Osteocyte (in vitro differentiated cells): ENCODE data around the gene RAD51B. TPM values are rescaled to one million over a fixed set of nuclear protein-coding genes. Genes with fewer than 3 reads are reported as not detected.

Source experiments
- DNase-seq: peaks from one replicate; pipeline ENCODE4 v3.0.0; 2021; ENCODE audit warnings: mixed read lengths; ENCODE audit not compliant: unreplicated experiment; ENCODE audit errors: extremely low spot score
- H3K27ac Mint-ChIP-seq: one replicate; pipeline ENCODE4 v1.8.0; 2021; ENCODE audit warnings: mild to moderate bottlenecking, mixed read lengths; ENCODE audit not compliant: unreplicated experiment
- H3K27me3 Mint-ChIP-seq: one replicate; pipeline ENCODE4 v1.8.0; 2021; ENCODE audit warnings: mixed read lengths; ENCODE audit not compliant: unreplicated experiment
- H3K36me3 Mint-ChIP-seq: one replicate; pipeline ENCODE4 v1.8.0; 2021; ENCODE audit warnings: mixed read lengths; ENCODE audit not compliant: unreplicated experiment
- H3K4me1 Mint-ChIP-seq: one replicate; pipeline ENCODE4 v1.8.0; 2021; ENCODE audit warnings: mixed read lengths; ENCODE audit not compliant: unreplicated experiment
- H3K4me3 Mint-ChIP-seq: one replicate; pipeline ENCODE4 v1.8.0; 2021; ENCODE audit warnings: mild to moderate bottlenecking, moderate library complexity, mixed read lengths; ENCODE audit not compliant: unreplicated experiment
- H3K9me3 Mint-ChIP-seq: one replicate; pipeline ENCODE4 v1.8.0; 2021; ENCODE audit warnings: mixed read lengths; ENCODE audit not compliant: unreplicated experiment
- CTCF ChIP-seq: fragments of 200-600 bp; sonication (generic); IDR thresholded peaks from 2 replicates; pipeline ENCODE4 v1.5.0; 2021; ENCODE audit warnings: antibody characterized with exemption, mild to moderate bottlenecking, moderate library complexity
- total RNA-seq: library from RNA; stranded (reverse); gene quantifications from 2 replicates; pipeline ENCODE4 v1.2.1, GENCODE V29; 2021

RAD51B gene
- total RNA-seq, 1 donor from 2014 or later, result 12.7 TPM

- Mint-ChIP-seq H3K36me3 (peaks cover 2% of the 10 kb centered on the region), H3K27me3 (no peaks in the 10 kb centered on the region), H3K4me3 (no peak overlapping the region), H3K27ac (peak overlapping the region; percentile 92), H3K9me3 (no peaks in the 10 kb centered on the region), H3K4me1 (peaks cover 75% of the 10 kb centered on the region)
- no peak for TF ChIP-seq CTCF
- DNase-seq, result no peak
Measured at GRCh38 chr14:68683326-68683725, 863.7 kb downstream of the RAD51B start.

GRCh38 chr14:68684466-68685418, 865.2 kb downstream of the RAD51B start:
- Mint-ChIP-seq H3K4me1 (peaks cover 87% of the 10 kb centered on the region), H3K27me3 (no peaks in the 10 kb centered on the region), H3K27ac (peak overlapping the region; percentile 48), H3K4me3 (no peak overlapping the region), H3K36me3 (peaks cover 2% of the 10 kb centered on the region), H3K9me3 (no peaks in the 10 kb centered on the region)
- DNase-seq, result no peak
- TF ChIP-seq CTCF, result no peak

- Mint-ChIP-seq H3K4me3 (no peak overlapping the region), H3K27me3 (no peaks in the 10 kb centered on the region), H3K4me1 (peaks cover 92% of the 10 kb centered on the region), H3K9me3 (no peaks in the 10 kb centered on the region), H3K27ac (peak overlapping the region; percentile 70), H3K36me3 (peaks cover 2% of the 10 kb centered on the region)
- no peak for TF ChIP-seq CTCF
- DNase-seq, result no peak
Measured at GRCh38 chr14:68685419-68686204, 866.0 kb downstream of the RAD51B start.

GRCh38 chr14:68686205-68686465, 866.6 kb downstream of the RAD51B start:
- no peaks in the 10 kb centered on the region for H3K27me3 Mint-ChIP-seq
- peaks cover 86% of the 10 kb centered on the region for H3K4me1 Mint-ChIP-seq
- H3K9me3 Mint-ChIP-seq, result no peaks in the 10 kb centered on the region
- H3K4me3 Mint-ChIP-seq, result no peak overlapping the region
- H3K36me3 Mint-ChIP-seq, result peaks cover 2% of the 10 kb centered on the region
- TF ChIP-seq CTCF, result no peak
- peak overlapping the region; percentile 70 for H3K27ac Mint-ChIP-seq
- DNase-seq, result no peak

GRCh38 chr14:68686724-68687123, 867.1 kb downstream of the RAD51B start:
- TF ChIP-seq CTCF, result no peak
- Mint-ChIP-seq H3K36me3 (peaks cover 2% of the 10 kb centered on the region), H3K27me3 (no peaks in the 10 kb centered on the region), H3K4me3 (no peak overlapping the region), H3K4me1 (peaks cover 80% of the 10 kb centered on the region), H3K27ac (peak overlapping the region; percentile 73), H3K9me3 (no peaks in the 10 kb centered on the region)
- DNase-seq, result no peak
